OCI-LY1 (cell line): ENCODE data around the gene GPAM.

Experiments used
- H2AFZ ChIP-seq: fragments of 200-600 bp; sonication (generic), shearing (Covaris generic); 2 replicates; pipeline ENCODE4 v1.6.0; 2014; ENCODE audit warnings: antibody characterized with exemption, mild to moderate bottlenecking, low read length
- H3F3A ChIP-seq: fragments of 200-600 bp; sonication (generic), shearing (Covaris generic); 2 replicates; pipeline ENCODE4 v1.6.0; 2014; ENCODE audit warnings: mild to moderate bottlenecking, antibody characterized with exemption, low read length, moderate library complexity; ENCODE audit not compliant: insufficient read depth
- H3K27ac ChIP-seq: fragments of 200-600 bp; sonication (generic); 2 replicates; pipeline ENCODE4 v1.5.1; 2014; ENCODE audit warnings: low read length, mixed run types, mild to moderate bottlenecking, low read depth; ENCODE audit not compliant: poor library complexity, severe bottlenecking
- H3K27me3 ChIP-seq: fragments of 200-600 bp; sonication (generic); 2 replicates; pipeline ENCODE4 v1.6.0; 2014; ENCODE audit warnings: antibody characterized with exemption, mild to moderate bottlenecking, low read length, moderate library complexity; ENCODE audit not compliant: insufficient read depth
- H3K36me3 ChIP-seq: fragments of 200-600 bp; sonication (generic); 2 replicates; pipeline ENCODE4 v1.6.1; 2014; ENCODE audit warnings: mild to moderate bottlenecking, antibody characterized with exemption, low read length, moderate library complexity, mixed read lengths; ENCODE audit not compliant: insufficient read depth
- H3K4me1 ChIP-seq: fragments of 200-600 bp; sonication (generic); 2 replicates; pipeline ENCODE4 v1.5.1; 2014; ENCODE audit warnings: mild to moderate bottlenecking, low read length, moderate library complexity; ENCODE audit not compliant: insufficient read depth, severe bottlenecking
- H3K4me2 ChIP-seq: fragments of 200-600 bp; sonication (generic), shearing (Covaris generic); 2 replicates; pipeline ENCODE4 v1.6.1; 2014; ENCODE audit warnings: low read length
- H3K4me3 ChIP-seq: fragments of 200-600 bp; sonication (generic); 2 replicates; pipeline ENCODE4 v1.5.1; 2014; ENCODE audit warnings: low read length, low read depth, mild to moderate bottlenecking, mixed read lengths; ENCODE audit not compliant: poor library complexity, severe bottlenecking
- H3K79me2 ChIP-seq: fragments of 200-600 bp; shearing (Covaris generic); 2 replicates; pipeline ENCODE4 v1.6.1; 2016; ENCODE audit warnings: mixed run types, low read length, mixed read lengths; ENCODE audit not compliant: insufficient read depth
- H3K9ac ChIP-seq: fragments of 200-600 bp; sonication (generic), shearing (Covaris generic); 2 replicates; pipeline ENCODE4 v1.6.1; 2014; ENCODE audit warnings: mild to moderate bottlenecking, low read length, mixed read lengths
- H3K9me2 ChIP-seq: fragments of 200-600 bp; sonication (generic), shearing (Covaris generic); 2 replicates; pipeline ENCODE4 v1.6.1; 2014; ENCODE audit warnings: low read depth, mild to moderate bottlenecking, low read length, mixed read lengths
- H3K9me3 ChIP-seq: fragments of 200-600 bp; shearing (Covaris generic); 2 replicates; pipeline ENCODE4 v1.6.1; 2014; ENCODE audit warnings: low read length, mixed read lengths
- H4K20me1 ChIP-seq: fragments of 200-600 bp; sonication (generic), shearing (Covaris generic); 2 replicates; pipeline ENCODE4 v1.6.0; 2016; ENCODE audit warnings: mild to moderate bottlenecking, low read length; ENCODE audit not compliant: insufficient read depth
- CTCF ChIP-seq: fragments of 200-600 bp; sonication (generic), shearing (Covaris generic); IDR thresholded peaks from 2 replicates; pipeline ENCODE4 v1.5.1; 2017; ENCODE audit warnings: mild to moderate bottlenecking, antibody characterized with exemption, low read length, moderate library complexity, mixed read lengths
- EZH2 ChIP-seq: fragments of 200-600 bp; sonication (generic), shearing (Covaris generic); IDR thresholded peaks from 2 replicates; pipeline ENCODE4 v1.8.0; 2017; ENCODE audit warnings: borderline replicate concordance, mixed run types, mild to moderate bottlenecking, antibody characterized with exemption, low read length, moderate library complexity, mixed read lengths

The GPAM gene

DNA sequence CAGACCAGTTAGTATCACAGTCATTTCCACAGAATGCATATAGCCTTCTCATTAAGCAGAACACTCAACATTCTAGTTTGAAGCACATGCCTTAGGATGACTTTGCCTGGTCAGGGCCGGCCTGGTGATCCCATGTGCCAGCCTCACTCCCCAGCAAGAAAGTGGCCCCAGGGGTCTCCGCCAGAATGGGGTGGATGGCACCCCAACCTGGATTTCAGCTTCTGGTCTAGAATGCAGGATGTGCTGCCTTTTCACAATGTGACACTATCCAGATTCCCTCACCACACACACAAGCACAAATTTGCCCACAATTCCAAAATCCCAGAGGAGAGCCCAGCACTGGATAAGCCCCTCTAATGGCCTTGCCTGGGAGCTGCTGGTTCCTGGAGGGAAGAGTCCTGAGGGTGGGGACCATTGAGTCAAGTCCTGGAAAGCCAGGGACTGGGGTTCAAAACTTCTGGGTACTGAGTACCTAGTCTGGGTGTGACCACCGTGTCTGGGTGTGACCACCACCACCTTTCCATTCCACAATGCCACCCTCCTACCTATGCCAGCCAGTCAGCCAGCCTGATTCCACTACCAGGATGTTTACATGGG, 41.5 kb upstream of the GPAM start:
- no peaks in the 10 kb centered on the region for H3F3A ChIP-seq
- H2AFZ ChIP-seq: no peak overlapping the region
- peaks cover 3% of the 10 kb centered on the region; the same call in 1 of the 2 replicates for H3K9me3 ChIP-seq
- no peak overlapping the region for H3K9ac ChIP-seq
- no peak overlapping the region for H3K4me2 ChIP-seq
- no peak overlapping the region for H3K27ac ChIP-seq
- no peaks in the 10 kb centered on the region for H3K4me1 ChIP-seq
- TF ChIP-seq CTCF: no peak
- no peaks in the 10 kb centered on the region for H3K79me2 ChIP-seq
- no peaks in the 10 kb centered on the region for H3K27me3 ChIP-seq
- H3K4me3 ChIP-seq: no peak overlapping the region
- no peaks in the 10 kb centered on the region for H4K20me1 ChIP-seq
- no peaks in the 10 kb centered on the region for H3K36me3 ChIP-seq
- no peaks in the 10 kb centered on the region for H3K9me2 ChIP-seq

GRCh38 chr10:112223725-112224124, 40.2 kb upstream of the GPAM start:
- TF ChIP-seq CTCF: no peak
- TF ChIP-seq EZH2: no peak
- H3K27ac ChIP-seq: no peak overlapping the region
- no peaks in the 10 kb centered on the region for H4K20me1 ChIP-seq
- H3K27me3 ChIP-seq: no peaks in the 10 kb centered on the region
- no peaks in the 10 kb centered on the region for H3F3A ChIP-seq
- no peak overlapping the region for H2AFZ ChIP-seq
- no peak overlapping the region for H3K4me3 ChIP-seq
- no peaks in the 10 kb centered on the region for H3K79me2 ChIP-seq
- H3K9ac ChIP-seq: no peak overlapping the region
- no peak overlapping the region for H3K4me2 ChIP-seq
- no peaks in the 10 kb centered on the region for H3K36me3 ChIP-seq
- no peaks in the 10 kb centered on the region for H3K9me2 ChIP-seq
- no peaks in the 10 kb centered on the region for H3K4me1 ChIP-seq
- peaks cover 4% of the 10 kb centered on the region; the same call in 1 of the 2 replicates for H3K9me3 ChIP-seq

- Histone ChIP-seq H3K4me2 (no peak overlapping the region), H3F3A (no peaks in the 10 kb centered on the region), H3K79me2 (no peaks in the 10 kb centered on the region), H3K9ac (no peak overlapping the region), H3K9me2 (no peaks in the 10 kb centered on the region), H2AFZ (no peak overlapping the region), H3K27ac (no peak overlapping the region), H3K4me3 (no peak overlapping the region), H3K27me3 (no peaks in the 10 kb centered on the region), H3K36me3 (no peaks in the 10 kb centered on the region), H3K9me3 (peaks cover 4% of the 10 kb centered on the region; the same call in 1 of the 2 replicates), H4K20me1 (no peaks in the 10 kb centered on the region), H3K4me1 (no peaks in the 10 kb centered on the region)
- TF ChIP-seq CTCF (no peak), EZH2 (no peak)
Measured at GRCh38 chr10:112222799-112223198, 39.2 kb upstream of the GPAM start.
